ENCODE results near the gene MAP7D2. TPM values are rescaled to one million over a fixed set of nuclear protein-coding genes. Genes with fewer than 3 reads are reported as not detected.

The MAP7D2 gene
- total and polyA plus RNA-seq, 9 donors: 0.12 to 1.7 (median 0.28) TPM

DNA sequence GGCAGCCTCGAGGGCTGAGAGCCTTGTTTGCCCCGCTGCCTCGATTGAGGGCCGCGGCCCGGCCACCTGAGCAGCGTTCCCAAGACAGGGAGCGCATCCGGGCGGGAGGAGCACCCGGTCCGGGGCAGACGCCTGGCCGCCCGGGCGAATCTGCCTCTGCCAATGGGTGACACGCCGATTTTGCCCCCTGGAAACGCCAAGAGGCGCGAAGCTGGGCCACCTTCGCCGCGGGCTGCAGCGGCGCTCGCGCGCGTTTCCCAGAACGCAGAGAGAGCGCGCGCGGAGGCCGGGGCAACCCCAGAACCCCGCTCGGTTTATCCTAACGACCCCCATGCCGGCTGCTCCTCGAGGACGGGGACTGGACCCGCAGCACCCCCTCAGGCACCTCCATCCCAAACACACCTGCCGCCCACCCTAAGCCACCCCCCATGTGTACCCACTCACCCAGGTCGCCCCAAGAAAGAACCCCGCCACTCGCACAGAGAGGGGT, 575 bp downstream of the MAP7D2 start:
- Histone ChIP-seq H3K9me3 (no peaks in the 10 kb centered on the region), H3K27me3 (no peaks in the 10 kb centered on the region), H3K36me3 (no peaks in the 10 kb centered on the region), H3K27ac (no peak overlapping the region), H3K4me3 (peak overlapping the region; percentile 19), H3K4me1 (ENCODE audit: insufficient read depth) (peaks cover 6% of the 10 kb centered on the region)
- TF ChIP-seq POLR2A (IDR thresholded peaks at IDR 0.05): no peak
- intact Hi-C loops (cut with DNase I): no loop called here
- no peak for DNase-seq
- 23 to 46% (median 38%) methylated on average over 41 to 47 of the region's 47 CpGs for WGBS, 3 donors

DNA sequence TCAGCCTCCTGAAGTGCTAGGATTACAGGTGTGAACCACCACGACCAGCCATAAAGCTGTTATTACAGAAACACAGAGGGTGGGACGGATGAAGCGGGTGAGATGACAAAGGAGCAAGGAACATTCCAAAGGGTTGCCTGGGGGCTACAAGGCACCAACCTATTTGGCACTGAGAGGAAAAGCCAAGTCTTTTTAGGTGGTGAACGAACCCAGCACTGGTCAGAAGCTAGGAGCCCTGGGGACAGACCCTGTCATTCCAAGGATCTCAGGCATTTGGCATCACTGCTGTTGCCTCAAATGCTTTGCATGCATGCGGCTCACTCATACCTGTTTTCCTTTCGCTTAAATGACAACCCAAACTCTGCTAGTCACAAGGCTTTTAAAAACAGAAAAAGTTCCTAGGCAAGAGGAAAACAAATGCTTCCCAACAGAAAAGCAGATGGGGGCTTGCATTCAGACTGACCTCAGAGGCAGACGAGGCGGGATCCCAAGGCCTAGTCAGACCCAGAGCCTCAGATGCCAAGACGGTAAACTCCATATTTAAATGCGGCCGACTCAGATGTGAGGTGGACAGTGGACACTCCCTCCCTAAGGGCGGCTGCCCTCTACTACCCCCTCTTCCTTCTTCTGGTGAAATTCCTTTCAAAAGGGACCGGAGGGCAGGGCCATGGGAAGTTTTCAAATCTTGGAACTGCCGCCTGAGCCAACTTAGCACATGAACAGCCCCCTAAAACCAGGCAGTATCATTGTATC, 4.5 kb downstream of the MAP7D2 start:
- no peaks in the 10 kb centered on the region for H3K9me3 ChIP-seq
- H3K27ac ChIP-seq: no peak overlapping the region
- no peaks in the 10 kb centered on the region for H3K36me3 ChIP-seq
- no peak overlapping the region for H3K4me3 ChIP-seq
- no peak for DNase-seq
- no peak for TF ChIP-seq POLR2A (IDR thresholded peaks at IDR 0.05)
- TF ChIP-seq EP300 (IDR thresholded peaks at IDR 0.05): no peak
- intact Hi-C loops (cut with DNase I): no loop called here
- 86 to 91% (median 87%) methylated on average over 14 of the region's 14 CpGs for WGBS, 3 donors
- H3K4me1 ChIP-seq (ENCODE audit: insufficient read depth): peaks cover 4% of the 10 kb centered on the region
- no peaks in the 10 kb centered on the region for H3K27me3 ChIP-seq

DNA sequence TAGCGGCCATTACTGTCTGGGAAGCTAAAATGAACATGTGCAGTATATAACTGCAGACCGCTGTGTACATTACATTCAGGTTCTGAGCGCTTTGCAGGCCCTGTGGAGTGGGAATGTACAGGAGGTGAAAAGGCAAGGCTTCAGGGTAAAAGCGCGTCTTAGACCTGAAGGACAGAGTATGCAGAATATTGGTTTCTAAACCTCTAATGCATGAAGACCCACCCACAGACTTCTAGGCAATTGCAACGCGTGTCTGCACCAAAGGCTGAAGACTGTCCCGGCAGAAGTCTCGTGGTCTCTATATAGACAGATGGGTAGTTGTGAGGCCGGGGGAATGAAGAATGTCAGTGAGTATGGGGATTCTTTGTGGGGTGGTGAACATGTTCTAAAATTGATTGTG, 5.4 kb downstream of the MAP7D2 start:
- Histone ChIP-seq H3K4me1 (ENCODE audit: insufficient read depth) (peaks cover 2% of the 10 kb centered on the region), H3K36me3 (no peaks in the 10 kb centered on the region), H3K9me3 (no peaks in the 10 kb centered on the region), H3K4me3 (no peak overlapping the region), H3K27me3 (no peaks in the 10 kb centered on the region), H3K27ac (no peak overlapping the region)
- no peak for DNase-seq
- intact Hi-C loops (cut with DNase I): no loop called here
- TF ChIP-seq POLR2A (IDR thresholded peaks at IDR 0.05) (no peak), EP300 (IDR thresholded peaks at IDR 0.05) (no peak)
- TF ChIP-seq, protein P1, sequence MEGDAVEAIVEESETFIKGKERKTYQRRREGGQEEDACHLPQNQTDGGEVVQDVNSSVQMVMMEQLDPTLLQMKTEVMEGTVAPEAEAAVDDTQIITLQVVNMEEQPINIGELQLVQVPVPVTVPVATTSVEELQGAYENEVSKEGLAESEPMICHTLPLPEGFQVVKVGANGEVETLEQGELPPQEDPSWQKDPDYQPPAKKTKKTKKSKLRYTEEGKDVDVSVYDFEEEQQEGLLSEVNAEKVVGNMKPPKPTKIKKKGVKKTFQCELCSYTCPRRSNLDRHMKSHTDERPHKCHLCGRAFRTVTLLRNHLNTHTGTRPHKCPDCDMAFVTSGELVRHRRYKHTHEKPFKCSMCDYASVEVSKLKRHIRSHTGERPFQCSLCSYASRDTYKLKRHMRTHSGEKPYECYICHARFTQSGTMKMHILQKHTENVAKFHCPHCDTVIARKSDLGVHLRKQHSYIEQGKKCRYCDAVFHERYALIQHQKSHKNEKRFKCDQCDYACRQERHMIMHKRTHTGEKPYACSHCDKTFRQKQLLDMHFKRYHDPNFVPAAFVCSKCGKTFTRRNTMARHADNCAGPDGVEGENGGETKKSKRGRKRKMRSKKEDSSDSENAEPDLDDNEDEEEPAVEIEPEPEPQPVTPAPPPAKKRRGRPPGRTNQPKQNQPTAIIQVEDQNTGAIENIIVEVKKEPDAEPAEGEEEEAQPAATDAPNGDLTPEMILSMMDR (IDR thresholded peaks at IDR 0.05): no peak
- 94 to 97% (median 95%) methylated on average over 10 of the region's 10 CpGs for WGBS, 3 donors

DNA sequence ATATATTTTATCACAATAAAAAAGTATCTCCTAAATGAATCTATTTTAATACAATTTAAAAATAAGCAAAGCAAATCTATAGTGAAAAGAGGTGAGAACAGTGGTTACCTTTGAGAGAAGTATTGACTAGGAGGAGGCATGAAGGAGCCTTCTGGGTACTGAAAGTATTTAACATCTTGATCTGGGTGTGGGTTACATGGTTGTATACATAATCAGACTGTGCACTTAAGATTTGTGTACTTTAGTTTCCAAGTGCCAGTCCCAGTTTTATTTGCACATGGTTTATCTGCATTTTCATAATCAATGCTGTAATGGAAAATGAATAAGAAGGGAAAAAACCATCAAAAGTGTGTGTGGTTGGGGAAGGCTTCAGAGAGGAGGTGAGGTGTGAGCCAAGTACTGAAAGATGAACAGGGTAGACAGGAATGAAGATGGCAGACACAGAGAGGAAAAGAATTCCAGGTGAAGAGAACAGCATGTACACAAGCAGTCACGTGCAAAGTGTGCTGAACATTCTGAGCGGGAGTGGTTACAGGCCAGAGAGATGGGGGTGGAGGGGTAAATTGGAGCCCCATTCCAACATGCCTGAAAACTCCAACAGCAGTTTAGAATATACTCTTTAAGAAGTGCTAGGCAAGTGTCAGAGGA, 14.6 kb downstream of the MAP7D2 start:
- no peaks in the 10 kb centered on the region for H3K36me3 ChIP-seq
- no peak overlapping the region for H3K4me3 ChIP-seq
- TF ChIP-seq, protein P1 (IDR thresholded peaks at IDR 0.05): no peak
- no peak for TF ChIP-seq EP300 (IDR thresholded peaks at IDR 0.05)
- WGBS, 3 donors: 88 to 93% (median 91%) methylated on average over 2 of the region's 2 CpGs
- no peaks in the 10 kb centered on the region for H3K27me3 ChIP-seq
- H3K4me1 ChIP-seq (ENCODE audit: insufficient read depth): no peaks in the 10 kb centered on the region
- intact Hi-C loops (cut with DNase I): no loop called here
- no peak for DNase-seq
- H3K27ac ChIP-seq: no peak overlapping the region
- H3K9me3 ChIP-seq: no peaks in the 10 kb centered on the region

DNA sequence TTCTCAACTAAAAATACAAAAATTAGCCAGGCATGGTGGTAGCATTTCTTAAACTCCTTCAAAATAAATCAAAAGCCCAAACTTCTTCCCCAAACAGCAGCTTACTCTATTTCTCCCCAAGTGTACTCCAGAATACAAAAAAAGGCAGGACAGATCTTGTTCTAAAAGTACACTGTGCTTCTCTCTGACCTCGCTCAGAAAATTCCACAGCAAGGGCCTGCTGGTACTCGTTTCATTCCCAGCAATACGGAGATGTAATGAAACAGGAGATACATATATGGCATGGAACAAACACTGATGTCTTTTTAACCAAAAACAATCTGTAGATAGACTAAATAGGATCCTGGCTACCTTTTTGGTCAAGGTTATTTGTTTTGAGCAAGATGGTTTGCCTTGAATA, 25.2 kb downstream of the MAP7D2 start:
- DNase-seq: no peak
- Histone ChIP-seq H3K27me3 (no peaks in the 10 kb centered on the region), H3K9me3 (no peaks in the 10 kb centered on the region), H3K27ac (no peak overlapping the region), H3K36me3 (no peaks in the 10 kb centered on the region), H3K4me1 (ENCODE audit: insufficient read depth) (no peaks in the 10 kb centered on the region), H3K4me3 (no peak overlapping the region)
- no peak for TF ChIP-seq EP300 (IDR thresholded peaks at IDR 0.05)
- TF ChIP-seq, protein P1 (IDR thresholded peaks at IDR 0.05): no peak
- no peak for TF ChIP-seq POLR2A (IDR thresholded peaks at IDR 0.05)
- 26 to 43% (median 33%) methylated on average over 3 of the region's 3 CpGs for WGBS, 3 donors
- intact Hi-C loops (cut with DNase I): no loop called here

Measured in ovary (tissue), 9 donors.